Mucosa of descending colon (tissue), 3 donors: Measurements from ENCODE around the gene OASL. TPM values are rescaled to one million over a fixed set of nuclear protein-coding genes. Genes with fewer than 3 reads are reported as not detected.

ENCODE experiments used
- ATAC-seq: fragments of 200-7000 bp; cut with Tn5 transposase; one replicate; pipeline ENCODE4 v1.9.1; 2020; ENCODE audit warnings: mild to moderate bottlenecking, moderate library complexity
- DNase-seq, 3 donors: peaks; one replicate each; pipeline ENCODE4 v3.0.0-alpha.2; 2020
- H3K36me3 ChIP-seq: fragments of 200-600 bp; one replicate; pipeline ENCODE4 v1.8.0; 2021; ENCODE audit warnings: low read depth, mild to moderate bottlenecking
- H3K4me1 ChIP-seq: fragments of 200-600 bp; one replicate; pipeline ENCODE4 v1.8.0; 2021; ENCODE audit warnings: low read depth, mild to moderate bottlenecking
- H3K4me3 ChIP-seq: fragments of 200-600 bp; one replicate; pipeline ENCODE4 v1.8.0; 2021; ENCODE audit warnings: mild to moderate bottlenecking
- H3K9me3 ChIP-seq: fragments of 200-600 bp; one replicate; pipeline ENCODE4 v1.8.0; 2021; ENCODE audit warnings: mild to moderate bottlenecking
- intact Hi-C, 2 donors: fragments of 100-400 bp; cut with DNase I in 1 of 2; cut with micrococcal nuclease in 1 of 2; formaldehyde crosslinking; loops; one replicate each; pipeline versions ENCODE4 v1.11.0 to v1.11.1; 2022; cut with DNase I, micrococcal nuclease
- total RNA-seq, 3 donors: library from RNA; stranded (reverse); fragmentation: NEBNext Ultra II Directional in 2 of 3; extraction: Animal tissue kit (Norgen Biotek cat#: 25700) in 2 of 3; gene quantifications; one replicate each; pipeline versions ENCODE4 v1.2.1 to v1.2.4, GENCODE V29; 2021 to 2023
- TF ChIP-seq, protein P1 (sequence below): fragments of 200-600 bp; IDR thresholded peaks from one replicate; pipeline ENCODE4 v1.8.0; 2022; ENCODE audit warnings: antibody characterized with exemption, mild to moderate bottlenecking
- donor health status: DM: no; HTN: no; CAD: no; lungs with moderate emphysema.
- donor health status: DM: no; HTN: no; CAD: no.
- donor health status: DM: no; HTN: yes; CAD: no.

The OASL gene
- total RNA-seq, 3 donors from 2014 or later, result 3.7 to 32.4 (median 10.2) TPM

- intact Hi-C loops, result no loop called here
- H3K4me3 ChIP-seq, result no peak overlapping the region
- no peak for DNase-seq
- ATAC-seq, result no peak
- no peaks in the 10 kb centered on the region for H3K9me3 ChIP-seq
- no peaks in the 10 kb centered on the region for H3K36me3 ChIP-seq
- H3K4me1 ChIP-seq, result no peaks in the 10 kb centered on the region
- TF ChIP-seq, protein P1, sequence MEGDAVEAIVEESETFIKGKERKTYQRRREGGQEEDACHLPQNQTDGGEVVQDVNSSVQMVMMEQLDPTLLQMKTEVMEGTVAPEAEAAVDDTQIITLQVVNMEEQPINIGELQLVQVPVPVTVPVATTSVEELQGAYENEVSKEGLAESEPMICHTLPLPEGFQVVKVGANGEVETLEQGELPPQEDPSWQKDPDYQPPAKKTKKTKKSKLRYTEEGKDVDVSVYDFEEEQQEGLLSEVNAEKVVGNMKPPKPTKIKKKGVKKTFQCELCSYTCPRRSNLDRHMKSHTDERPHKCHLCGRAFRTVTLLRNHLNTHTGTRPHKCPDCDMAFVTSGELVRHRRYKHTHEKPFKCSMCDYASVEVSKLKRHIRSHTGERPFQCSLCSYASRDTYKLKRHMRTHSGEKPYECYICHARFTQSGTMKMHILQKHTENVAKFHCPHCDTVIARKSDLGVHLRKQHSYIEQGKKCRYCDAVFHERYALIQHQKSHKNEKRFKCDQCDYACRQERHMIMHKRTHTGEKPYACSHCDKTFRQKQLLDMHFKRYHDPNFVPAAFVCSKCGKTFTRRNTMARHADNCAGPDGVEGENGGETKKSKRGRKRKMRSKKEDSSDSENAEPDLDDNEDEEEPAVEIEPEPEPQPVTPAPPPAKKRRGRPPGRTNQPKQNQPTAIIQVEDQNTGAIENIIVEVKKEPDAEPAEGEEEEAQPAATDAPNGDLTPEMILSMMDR, result no peak
Observed at GRCh38 chr12:121000530-121000929, 38.5 kb downstream of the OASL start.

DNA sequence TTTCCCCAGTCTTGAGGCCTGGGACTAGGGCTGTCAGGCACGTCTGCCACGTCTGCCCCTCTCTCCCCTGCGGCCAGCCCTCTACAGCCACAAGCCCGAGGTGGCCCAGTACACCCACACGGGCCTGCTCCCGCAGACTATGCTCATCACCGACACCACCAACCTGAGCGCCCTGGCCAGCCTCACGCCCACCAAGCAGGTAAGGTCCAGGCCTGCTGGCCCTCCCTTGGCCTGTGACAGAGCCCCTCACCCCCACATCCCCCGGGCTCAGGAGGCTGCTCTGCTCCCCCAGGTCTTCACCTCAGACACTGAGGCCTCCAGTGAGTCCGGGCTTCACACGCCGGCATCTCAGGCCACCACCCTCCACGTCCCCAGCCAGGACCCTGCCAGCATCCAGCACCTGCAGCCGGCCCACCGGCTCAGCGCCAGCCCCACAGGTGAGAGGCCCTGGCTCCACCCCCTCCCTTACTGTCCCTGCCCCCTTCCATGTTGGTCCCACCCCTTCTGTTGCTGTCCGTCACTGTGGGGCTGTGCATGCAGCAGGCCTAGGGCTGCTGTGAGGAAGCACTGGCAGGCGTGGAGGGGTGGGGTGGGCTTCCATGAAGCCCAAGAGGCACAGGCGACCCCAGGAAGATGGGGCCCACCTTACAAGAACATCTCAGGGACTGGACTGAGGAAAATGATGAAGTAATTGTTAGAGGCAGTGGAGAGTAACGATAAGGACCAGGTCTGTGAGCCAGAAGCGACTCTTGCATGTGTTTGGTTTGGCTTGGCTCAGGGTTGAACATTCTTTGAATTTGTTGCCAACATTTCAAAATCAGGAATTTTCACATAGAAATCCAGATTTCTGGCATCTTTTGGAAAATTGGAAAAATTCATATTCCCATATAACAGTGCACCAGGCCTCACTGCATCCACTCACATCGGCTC, 39.6 kb downstream of the OASL start:
- Histone ChIP-seq H3K36me3 (no peaks in the 10 kb centered on the region), H3K9me3 (no peaks in the 10 kb centered on the region), H3K4me1 (no peaks in the 10 kb centered on the region), H3K4me3 (no peak overlapping the region)
- intact Hi-C loops, result no loop called here
- TF ChIP-seq, protein P1, result no peak
- DNase-seq (no peak), ATAC-seq (peak; percentile 6)

GRCh38 chr12:120998435-120998834, 40.6 kb downstream of the OASL start:
- no peak overlapping the region for H3K4me3 ChIP-seq
- DNase-seq, result no peak
- no peaks in the 10 kb centered on the region for H3K9me3 ChIP-seq
- intact Hi-C loops, result no loop called here
- TF ChIP-seq, protein P1, result no peak
- H3K36me3 ChIP-seq, result no peaks in the 10 kb centered on the region
- H3K4me1 ChIP-seq, result no peaks in the 10 kb centered on the region
- no peak for ATAC-seq

DNA sequence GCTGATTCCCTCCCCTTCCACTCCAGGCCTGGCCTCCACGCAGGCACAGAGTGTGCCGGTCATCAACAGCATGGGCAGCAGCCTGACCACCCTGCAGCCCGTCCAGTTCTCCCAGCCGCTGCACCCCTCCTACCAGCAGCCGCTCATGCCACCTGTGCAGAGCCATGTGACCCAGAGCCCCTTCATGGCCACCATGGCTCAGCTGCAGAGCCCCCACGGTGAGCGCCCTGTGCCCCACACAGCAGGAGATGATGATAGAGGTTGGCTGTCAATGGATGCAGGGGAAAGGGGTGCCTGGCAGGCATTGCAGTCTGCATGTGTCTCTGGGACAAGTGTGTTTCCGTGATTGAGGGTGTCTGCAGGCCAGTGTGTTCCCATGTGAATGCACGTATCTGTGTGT, 41.6 kb downstream of the OASL start:
- ATAC-seq, result no peak
- TF ChIP-seq, protein P1, result no peak

DNA sequence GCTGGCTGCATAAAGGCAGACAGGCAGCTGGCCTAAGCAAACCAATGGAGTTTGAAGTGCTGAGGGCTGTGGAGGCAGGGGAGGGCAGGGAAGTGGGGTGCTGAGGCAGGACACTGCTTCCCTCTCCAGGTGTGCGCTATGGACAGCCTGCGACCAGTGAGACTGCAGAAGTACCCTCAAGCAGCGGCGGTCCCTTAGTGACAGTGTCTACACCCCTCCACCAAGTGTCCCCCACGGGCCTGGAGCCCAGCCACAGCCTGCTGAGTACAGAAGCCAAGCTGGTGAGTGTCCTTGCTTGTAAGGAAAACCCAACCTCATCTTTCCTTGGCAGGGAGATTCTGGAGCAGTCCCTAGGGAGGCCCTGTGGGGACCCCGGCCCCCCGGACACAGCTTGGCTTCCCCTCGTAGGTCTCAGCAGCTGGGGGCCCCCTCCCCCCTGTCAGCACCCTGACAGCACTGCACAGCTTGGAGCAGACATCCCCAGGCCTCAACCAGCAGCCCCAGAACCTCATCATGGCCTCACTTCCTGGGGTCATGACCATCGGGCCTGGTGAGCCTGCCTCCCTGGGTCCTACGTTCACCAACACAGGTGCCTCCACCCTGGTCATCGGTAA, 42.8 kb downstream of the OASL start:
- no peak for DNase-seq
- ATAC-seq, result no peak
- Histone ChIP-seq H3K36me3 (no peaks in the 10 kb centered on the region), H3K9me3 (no peaks in the 10 kb centered on the region), H3K4me1 (no peaks in the 10 kb centered on the region), H3K4me3 (no peak overlapping the region)
- TF ChIP-seq, protein P1, result no peak
- intact Hi-C loops, result no loop called here

More for the DNA sequence above, 41.6 kb downstream of the OASL start:
- no peak for DNase-seq
- intact Hi-C loops, result no loop called here
- Histone ChIP-seq H3K36me3 (no peaks in the 10 kb centered on the region), H3K4me3 (no peak overlapping the region), H3K9me3 (no peaks in the 10 kb centered on the region), H3K4me1 (no peaks in the 10 kb centered on the region)
